ENCODE measurements around the gene TTC9B. TPM values are rescaled to one million over a fixed set of nuclear protein-coding genes. Genes with fewer than 3 reads are reported as not detected.

The TTC9B gene
- total RNA-seq, 4 donors from 2014 or later, result not detected

GRCh38 chr19:40190891-40191835 lies 27.0 kb downstream of the TTC9B start, which contains the start of gene MAP3K10:
TSS of gene MAP3K10 (plus strand) at chr19:40191426. CDS start at chr19:40192032, 606 bp downstream.
- DNase-seq, result peak; percentile 20
- Histone ChIP-seq H3K27me3 (no peaks in the 10 kb centered on the region), H3K4me1 (peaks cover 12 to 35% (median 20%) of the 10 kb centered on the region in 3 donors), H3K9me3 (no peaks in the 10 kb centered on the region), H3K36me3 (no peaks in the 10 kb centered on the region), H3K4me3 (peak within 1 kb of the TSS; percentile 66 to 85 (median 76)), H3K27ac (peak within 1 kb of the TSS; percentile 88 to 97 (median 93))
- intact Hi-C loops (cut with DNase I), result no loop called here
- TF ChIP-seq, protein P1, sequence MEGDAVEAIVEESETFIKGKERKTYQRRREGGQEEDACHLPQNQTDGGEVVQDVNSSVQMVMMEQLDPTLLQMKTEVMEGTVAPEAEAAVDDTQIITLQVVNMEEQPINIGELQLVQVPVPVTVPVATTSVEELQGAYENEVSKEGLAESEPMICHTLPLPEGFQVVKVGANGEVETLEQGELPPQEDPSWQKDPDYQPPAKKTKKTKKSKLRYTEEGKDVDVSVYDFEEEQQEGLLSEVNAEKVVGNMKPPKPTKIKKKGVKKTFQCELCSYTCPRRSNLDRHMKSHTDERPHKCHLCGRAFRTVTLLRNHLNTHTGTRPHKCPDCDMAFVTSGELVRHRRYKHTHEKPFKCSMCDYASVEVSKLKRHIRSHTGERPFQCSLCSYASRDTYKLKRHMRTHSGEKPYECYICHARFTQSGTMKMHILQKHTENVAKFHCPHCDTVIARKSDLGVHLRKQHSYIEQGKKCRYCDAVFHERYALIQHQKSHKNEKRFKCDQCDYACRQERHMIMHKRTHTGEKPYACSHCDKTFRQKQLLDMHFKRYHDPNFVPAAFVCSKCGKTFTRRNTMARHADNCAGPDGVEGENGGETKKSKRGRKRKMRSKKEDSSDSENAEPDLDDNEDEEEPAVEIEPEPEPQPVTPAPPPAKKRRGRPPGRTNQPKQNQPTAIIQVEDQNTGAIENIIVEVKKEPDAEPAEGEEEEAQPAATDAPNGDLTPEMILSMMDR (IDR thresholded peaks at IDR 0.05), result no peak
- TF ChIP-seq POLR2A (IDR thresholded peaks at IDR 0.05), result peak in 1 of 4 donors; percentile 26
- 0% methylated on average over 1 to 7 of the region's 116 CpGs for WGBS, 2 donors

- WGBS, 2 donors, result 40 to 100% methylated on average over 1 of the region's 1 CpG
- Histone ChIP-seq H3K4me3 (no peak overlapping the region), H3K36me3 (no peaks in the 10 kb centered on the region), H3K27me3 (peaks cover 0 to 3% (median 0%) of the 10 kb centered on the region in 4 donors), H3K9me3 (no peaks in the 10 kb centered on the region), H3K27ac (no peak overlapping the region), H3K4me1 (no peaks in the 10 kb centered on the region)
- intact Hi-C loops (cut with DNase I), result no loop called here
- DNase-seq, result no peak
- no peak for TF ChIP-seq POLR2A (IDR thresholded peaks at IDR 0.05)
- TF ChIP-seq, protein P1 (IDR thresholded peaks at IDR 0.05), result no peak
Observed at GRCh38 chr19:40184273-40184672, 33.9 kb downstream of the TTC9B start.

DNA sequence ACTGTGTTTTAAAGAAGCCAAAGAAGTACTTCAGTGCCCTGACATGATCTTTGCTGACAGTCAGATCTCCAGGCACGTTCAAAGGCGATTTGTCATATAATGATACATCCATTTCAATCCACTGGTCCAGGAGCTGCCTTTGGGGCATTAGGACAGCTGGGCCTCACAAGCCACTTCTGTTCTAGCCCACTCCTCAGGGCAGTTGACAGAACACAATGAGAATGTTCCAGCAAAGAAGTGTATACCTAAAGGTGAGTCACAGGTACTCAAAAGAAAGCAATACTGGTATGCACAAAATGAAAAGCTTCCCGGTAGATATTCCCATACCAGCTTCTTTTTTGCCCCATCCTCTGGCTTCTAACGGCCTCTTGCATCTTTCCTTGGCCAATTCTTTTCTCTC lies 39.4 kb downstream of the TTC9B start:
- no peak overlapping the region for H3K4me3 ChIP-seq
- intact Hi-C loops (cut with DNase I), result no loop called here
- H3K27me3 ChIP-seq, result peaks cover 0 to 3% (median 0%) of the 10 kb centered on the region in 4 donors
- H3K36me3 ChIP-seq, result no peaks in the 10 kb centered on the region
- peaks cover 0 to 12% (median 4%) of the 10 kb centered on the region in 3 donors for H3K9me3 ChIP-seq
- H3K27ac ChIP-seq, result no peak overlapping the region
- no peak for TF ChIP-seq POLR2A (IDR thresholded peaks at IDR 0.05)
- TF ChIP-seq, protein P1 (IDR thresholded peaks at IDR 0.05), result no peak
- DNase-seq, result no peak
- no peaks in the 10 kb centered on the region for H3K4me1 ChIP-seq
- WGBS, 2 donors, result 43 to 47% methylated on average over 2 to 4 of the region's 4 CpGs

GRCh38 chr19:40177286-40178070 lies 40.7 kb downstream of the TTC9B start:
- H3K36me3 ChIP-seq, result no peaks in the 10 kb centered on the region
- 61% methylated on average over 5 of the region's 5 CpGs for WGBS, 2 donors
- DNase-seq, result no peak
- H3K9me3 ChIP-seq, result peaks cover 0 to 12% (median 4%) of the 10 kb centered on the region in 3 donors
- H3K4me3 ChIP-seq, result no peak overlapping the region
- intact Hi-C loops (cut with DNase I), result no loop called here
- H3K27me3 ChIP-seq, result peaks cover 0 to 3% (median 0%) of the 10 kb centered on the region in 4 donors
- TF ChIP-seq, protein P1 (IDR thresholded peaks at IDR 0.05), result no peak
- TF ChIP-seq POLR2A (IDR thresholded peaks at IDR 0.05), result no peak
- H3K4me1 ChIP-seq, result no peaks in the 10 kb centered on the region
- H3K27ac ChIP-seq, result no peak overlapping the region

Data from esophagus squamous epithelium (tissue), 5 donors.